IMR-90 (cell line): ENCODE results near the gene MRPL23. TPM values are rescaled to one million over a fixed set of nuclear protein-coding genes. Genes with fewer than 3 reads are reported as not detected.

ENCODE experiments used
- ATAC-seq: fragments of 200-7000 bp; cut with Tn5 transposase; 2 replicates; pipeline ENCODE4 v1.9.1; 2020; ENCODE audit warnings: low read depth, mild to moderate bottlenecking, moderate library complexity
- BruUV-seq: library from RNA; stranded (reverse); fragments of 400-500 nt; replicated peaks from 2 replicates; lab custom pipeline; 2021; lab: Mats Ljungman, UMichigan
- CTCF ChIA-PET: fragments of 300-600 bp; formaldehyde crosslinking; extraction: SDS; loops from one replicate; lab custom pipeline; 2021; ENCODE audit warnings: antibody characterized with exemption; lab: Yijun Ruan, JAX
- POLR2A ChIA-PET: fragments of 300-600 bp; sonication (Branson Sonifier 250); formaldehyde crosslinking; loops from one replicate; lab custom pipeline; 2022; ENCODE audit warnings: antibody characterized with exemption; ENCODE audit not compliant: unreplicated experiment; lab: Charles Lee
- DNase-seq: peaks from one replicate; pipeline ENCODE4 v3.0.0; 2013
- H2AFZ ChIP-seq: replicated peaks from 2 replicates; pipeline ENCODE3; 2013; ENCODE audit warnings: low read length, mild to moderate bottlenecking; ENCODE audit not compliant: poor library complexity
- H2AK5ac ChIP-seq: 2 replicates; pipeline ENCODE4 v1.6.1; 2013; ENCODE audit warnings: low read depth, low read length, inconsistent platforms
- H2AK9ac ChIP-seq: replicated peaks from 2 replicates; pipeline ENCODE3; 2013; ENCODE audit warnings: mild to moderate bottlenecking, low read depth, low read length, moderate library complexity; ENCODE audit not compliant: poor library complexity
- H2BK120ac ChIP-seq: 2 replicates; pipeline ENCODE4 v1.6.1; 2013; ENCODE audit warnings: low read depth, low read length, inconsistent platforms
- H2BK15ac ChIP-seq: 3 replicates; pipeline ENCODE4 v1.6.1; 2013; ENCODE audit warnings: low read depth, low read length, inconsistent platforms
- H2BK20ac ChIP-seq: 2 replicates; pipeline ENCODE4 v1.6.1; 2013; ENCODE audit warnings: low read depth, mild to moderate bottlenecking, inconsistent platforms, low read length, moderate library complexity
- H2BK5ac ChIP-seq: 2 replicates; pipeline ENCODE4 v1.6.1; 2013; ENCODE audit warnings: mild to moderate bottlenecking, low read depth, low read length, inconsistent platforms; ENCODE audit not compliant: poor library complexity, severe bottlenecking
- H3K14ac ChIP-seq: replicated peaks from 2 replicates; pipeline ENCODE4 v1.6.1; 2013; ENCODE audit warnings: low read depth, low read length, inconsistent platforms
- H3K18ac ChIP-seq: 2 replicates; pipeline ENCODE4 v1.6.1; 2013; ENCODE audit warnings: low read depth, low read length, control low read depth
- H3K23ac ChIP-seq: 2 replicates; pipeline ENCODE4 v1.6.1; 2013; ENCODE audit warnings: low read depth, low read length, inconsistent platforms
- H3K27ac ChIP-seq: 2 replicates; pipeline ENCODE4 v1.5.1; 2013; ENCODE audit warnings: mild to moderate bottlenecking, control low read depth, low read length; ENCODE audit not compliant: insufficient read depth
- H3K27me3 ChIP-seq: 2 replicates; pipeline ENCODE4 v1.6.1; 2013; ENCODE audit warnings: low read length; ENCODE audit not compliant: control insufficient read depth, insufficient read depth
- H3K36me3 ChIP-seq: 2 replicates; pipeline ENCODE4 v1.6.1; 2013; ENCODE audit warnings: low read length, mixed read lengths; ENCODE audit not compliant: control insufficient read depth, insufficient read depth
- H3K4ac ChIP-seq: 2 replicates; pipeline ENCODE4 v1.6.1; 2013; ENCODE audit warnings: low read depth, low read length, inconsistent platforms
- H3K4me1 ChIP-seq: 2 replicates; pipeline ENCODE4 v1.6.1; 2013; ENCODE audit warnings: low read length, mixed read lengths; ENCODE audit not compliant: control insufficient read depth, insufficient read depth
- H3K4me2 ChIP-seq: 2 replicates; pipeline ENCODE4 v1.6.1; 2013; ENCODE audit warnings: low read depth, mild to moderate bottlenecking, control low read depth, low read length, moderate library complexity
- H3K4me3 ChIP-seq: 2 replicates; pipeline ENCODE4 v1.5.1; 2013; ENCODE audit warnings: low read depth, mild to moderate bottlenecking, control low read depth, low read length, moderate library complexity; ENCODE audit not compliant: insufficient read depth
- H3K56ac ChIP-seq: 2 replicates; pipeline ENCODE4 v1.6.1; 2013; ENCODE audit warnings: low read length, inconsistent platforms; ENCODE audit not compliant: insufficient read depth; ENCODE audit errors: extremely low read depth
- H3K79me1 ChIP-seq, 2 experiments: 2 replicates each; pipeline ENCODE4 v1.6.1; 2013; ENCODE audit warnings: low read length in 2 of 2, inconsistent platforms in 1 of 2, low read depth in 1 of 2
- H3K9ac ChIP-seq: 2 replicates; pipeline ENCODE4 v1.6.1; 2013; ENCODE audit warnings: low read depth, low read length, control low read depth
- H3K9me1 ChIP-seq: 2 replicates; pipeline ENCODE4 v1.6.1; 2013; ENCODE audit warnings: low read length, inconsistent platforms; ENCODE audit not compliant: insufficient read depth
- H3K9me3 ChIP-seq: 2 replicates; pipeline ENCODE4 v1.6.1; 2013; ENCODE audit warnings: low read length; ENCODE audit not compliant: control insufficient read depth, insufficient read depth
- H4K20me1 ChIP-seq: 2 replicates; pipeline ENCODE4 v1.6.1; 2013; ENCODE audit warnings: low read length, inconsistent platforms; ENCODE audit not compliant: insufficient read depth
- H4K5ac ChIP-seq: 2 replicates; pipeline ENCODE4 v1.6.1; 2013; ENCODE audit warnings: mild to moderate bottlenecking, low read depth, low read length, control low read depth
- H4K8ac ChIP-seq, 2 experiments: 2 replicates each; pipeline ENCODE4 v1.6.1; 2013; ENCODE audit warnings: low read depth in 2 of 2, low read length in 2 of 2, control low read depth in 1 of 2, inconsistent platforms in 1 of 2
- H4K91ac ChIP-seq: 2 replicates; pipeline ENCODE4 v1.6.1; 2013; ENCODE audit warnings: low read depth, low read length, inconsistent platforms; ENCODE audit not compliant: insufficient read depth
- WGBS, 2 experiments: methylation state at CpG; one replicate each; pipeline versions ENCODE4 v1.1.5 to v1.1.7; 2013; ENCODE audit warnings: missing lambda C conversion rate in 2 of 2; ENCODE audit not compliant: insufficient read length in 1 of 2; ENCODE audit errors: extremely low coverage in 2 of 2; 5-methylcytosine and 5-hydroxymethylcytosine counted together
- dilution Hi-C: fragments of 300-500 bp; cut with HindIII; formaldehyde crosslinking; loops from one replicate; pipeline ENCODE4 v1.14.3; 2018; ENCODE audit warnings: low sequenced_read_pairs; ENCODE audit not compliant: unreplicated experiment
- in situ Hi-C: fragments of 300-500 bp; cut with MboI; formaldehyde crosslinking; loops from 3 replicates; pipeline ENCODE4 v1.14.3; 2019; ENCODE audit warnings: low sequenced_read_pairs, inconsistent platforms, mixed read lengths
- intact Hi-C: fragments of 100-400 bp; cut with micrococcal nuclease; formaldehyde crosslinking; loops from 2 replicates; pipeline ENCODE4 v1.10.0; 2022
- polyA plus RNA-seq, 3 experiments: library from polyadenylated mRNA; depleted of rRNA; stranded (reverse); fragments of >200 nt; gene quantifications; 2 replicates each; pipeline ENCODE4 v1.2.3, GENCODE V29; 2012; ENCODE audit warnings: low replicate concordance in 1 of 3
- total RNA-seq: library from RNA; depleted of rRNA; stranded (reverse); fragments of >200 nt; gene quantifications from 2 replicates; pipeline ENCODE4 v1.2.3, GENCODE V29; 2012
- TF ChIP-seq, protein P1 (sequence below): conservative IDR thresholded peaks from 2 replicates; pipeline ENCODE4 v1.5.1; 2012; ENCODE audit warnings: mild to moderate bottlenecking, low read depth, low read length, improper control_type of control experiment

Gene MRPL23
- total and polyA plus RNA-seq, 2 of the 4 experiments (the other 2 are of a cell fraction): 68.4 to 114 TPM

DNA sequence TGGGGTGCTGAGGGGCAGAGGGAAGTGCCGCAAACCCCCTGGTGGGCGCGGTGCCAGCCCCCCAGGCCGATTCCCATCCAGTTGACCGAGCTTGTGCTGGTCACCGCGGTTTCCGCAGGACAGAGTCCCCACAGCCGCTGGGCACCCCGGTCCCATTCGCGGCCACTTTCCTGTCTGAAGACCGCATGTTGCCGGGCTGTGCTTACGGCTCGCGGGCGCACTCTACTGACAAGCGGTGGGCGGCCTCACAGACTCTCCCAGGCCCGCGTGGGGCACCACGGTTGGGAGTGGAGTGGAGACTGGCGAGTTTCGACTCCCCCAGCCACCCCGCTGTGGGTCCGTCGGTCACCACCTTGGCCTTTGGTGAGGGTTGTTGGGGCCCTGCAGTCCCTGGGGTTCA, 51.2 kb downstream of the MRPL23 start:
- H4K8ac ChIP-seq: no peak overlapping the region
- H4K91ac ChIP-seq: no peak overlapping the region
- H3K4ac ChIP-seq: no peak overlapping the region
- no peak overlapping the region for H3K4me2 ChIP-seq
- H3K18ac ChIP-seq: no peak overlapping the region
- no peak overlapping the region for H3K23ac ChIP-seq
- H3K27me3 ChIP-seq: no peaks in the 10 kb centered on the region
- BruUV-seq: no TSS peak
- TF ChIP-seq, protein P1, sequence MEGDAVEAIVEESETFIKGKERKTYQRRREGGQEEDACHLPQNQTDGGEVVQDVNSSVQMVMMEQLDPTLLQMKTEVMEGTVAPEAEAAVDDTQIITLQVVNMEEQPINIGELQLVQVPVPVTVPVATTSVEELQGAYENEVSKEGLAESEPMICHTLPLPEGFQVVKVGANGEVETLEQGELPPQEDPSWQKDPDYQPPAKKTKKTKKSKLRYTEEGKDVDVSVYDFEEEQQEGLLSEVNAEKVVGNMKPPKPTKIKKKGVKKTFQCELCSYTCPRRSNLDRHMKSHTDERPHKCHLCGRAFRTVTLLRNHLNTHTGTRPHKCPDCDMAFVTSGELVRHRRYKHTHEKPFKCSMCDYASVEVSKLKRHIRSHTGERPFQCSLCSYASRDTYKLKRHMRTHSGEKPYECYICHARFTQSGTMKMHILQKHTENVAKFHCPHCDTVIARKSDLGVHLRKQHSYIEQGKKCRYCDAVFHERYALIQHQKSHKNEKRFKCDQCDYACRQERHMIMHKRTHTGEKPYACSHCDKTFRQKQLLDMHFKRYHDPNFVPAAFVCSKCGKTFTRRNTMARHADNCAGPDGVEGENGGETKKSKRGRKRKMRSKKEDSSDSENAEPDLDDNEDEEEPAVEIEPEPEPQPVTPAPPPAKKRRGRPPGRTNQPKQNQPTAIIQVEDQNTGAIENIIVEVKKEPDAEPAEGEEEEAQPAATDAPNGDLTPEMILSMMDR: no peak
- no peak overlapping the region for H3K56ac ChIP-seq
- CTCF ChIA-PET: interaction anchor here (1.4 kb wide), 1 partner anchor 304 kb away, joined by 4 read pairs; no protein-coding TSS in a partner anchor
- no peaks in the 10 kb centered on the region for H3K36me3 ChIP-seq
- ATAC-seq: peak; percentile 47
- H2BK15ac ChIP-seq: no peak overlapping the region
- no peaks in the 10 kb centered on the region for H3K79me1 ChIP-seq
- no peak overlapping the region for H4K5ac ChIP-seq
- no peak for DNase-seq
- H2AK9ac ChIP-seq: no peak overlapping the region
- no CpG with 5 or more reads among the region's 28 CpGs for WGBS, 2 experiments
- intact Hi-C loops: no loop called here
- no peak overlapping the region for H3K27ac ChIP-seq
- H3K14ac ChIP-seq: no peak overlapping the region
- H3K4me3 ChIP-seq: no peak overlapping the region
- POLR2A ChIA-PET: no interaction called here
- no peak overlapping the region for H2AFZ ChIP-seq
- no peak overlapping the region for H2BK20ac ChIP-seq
- no peak overlapping the region for H2BK120ac ChIP-seq
- H3K9me1 ChIP-seq: no peaks in the 10 kb centered on the region
- H2BK5ac ChIP-seq: no peak overlapping the region
- in situ Hi-C loops: no loop called here
- no peaks in the 10 kb centered on the region for H3K9me3 ChIP-seq
- no peaks in the 10 kb centered on the region for H4K20me1 ChIP-seq
- H3K9ac ChIP-seq: no peak overlapping the region
- no peak overlapping the region for H2AK5ac ChIP-seq
- dilution Hi-C loops: no loop called here
- H3K4me1 ChIP-seq: no peaks in the 10 kb centered on the region
